ENCODE measurements around the gene GALNS.
"Not testable (repeated sequence)": the region's sequence is repeated elsewhere in the genome, so short reads cannot be mapped to it uniquely, and the experiment has no call there.

Gene GALNS

GRCh38 chr16:88830783-88831182 lies 26.0 kb downstream of the GALNS start:
- peaks cover 32% of the 10 kb centered on the region for H3K36me3 Mint-ChIP-seq
- no peak overlapping the region for H3K27ac Mint-ChIP-seq
- H3K4me3 Mint-ChIP-seq = no peak overlapping the region
- no peaks in the 10 kb centered on the region for H3K4me1 Mint-ChIP-seq
- no peaks in the 10 kb centered on the region for H3K9me3 Mint-ChIP-seq
- ATAC-seq = no peak
- no peaks in the 10 kb centered on the region for H3K27me3 Mint-ChIP-seq

- Mint-ChIP-seq H3K36me3 (peaks cover 31% of the 10 kb centered on the region), H3K4me3 (no peak overlapping the region), H3K9me3 (no peaks in the 10 kb centered on the region), H3K27ac (no peak overlapping the region), H3K4me1 (no peaks in the 10 kb centered on the region), H3K27me3 (no peaks in the 10 kb centered on the region)
- ATAC-seq = no peak
Measured at GRCh38 chr16:88830258-88830657, 26.5 kb downstream of the GALNS start.

- H3K4me3 Mint-ChIP-seq = no peak overlapping the region
- no peak for ATAC-seq
- H3K9me3 Mint-ChIP-seq = no peaks in the 10 kb centered on the region
- H3K27me3 Mint-ChIP-seq = no peaks in the 10 kb centered on the region
- peaks cover 24% of the 10 kb centered on the region for H3K36me3 Mint-ChIP-seq
- no peaks in the 10 kb centered on the region for H3K4me1 Mint-ChIP-seq
- H3K27ac Mint-ChIP-seq = no peak overlapping the region
Measured at GRCh38 chr16:88828711-88829110, 28.0 kb downstream of the GALNS start.

- no peak for ATAC-seq
- Mint-ChIP-seq H3K27ac (no peak overlapping the region), H3K36me3 (peaks cover 27% of the 10 kb centered on the region), H3K4me1 (no peaks in the 10 kb centered on the region), H3K4me3 (no peak overlapping the region), H3K27me3 (no peaks in the 10 kb centered on the region), H3K9me3 (no peaks in the 10 kb centered on the region)
Measured at GRCh38 chr16:88827727-88828126, 29.0 kb downstream of the GALNS start.

- peaks cover 38% of the 10 kb centered on the region for H3K36me3 Mint-ChIP-seq
- no peaks in the 10 kb centered on the region for H3K9me3 Mint-ChIP-seq
- peak; percentile 56 for ATAC-seq
- H3K4me3 Mint-ChIP-seq = no peak overlapping the region
- no peak overlapping the region for H3K27ac Mint-ChIP-seq
- H3K27me3 Mint-ChIP-seq = no peaks in the 10 kb centered on the region
- H3K4me1 Mint-ChIP-seq = no peaks in the 10 kb centered on the region
Measured at GRCh38 chr16:88826070-88826840, 30.5 kb downstream of the GALNS start.

GRCh38 chr16:88825146-88825545 lies 31.6 kb downstream of the GALNS start:
- no peaks in the 10 kb centered on the region for H3K9me3 Mint-ChIP-seq
- H3K4me1 Mint-ChIP-seq = no peaks in the 10 kb centered on the region
- no peaks in the 10 kb centered on the region for H3K27me3 Mint-ChIP-seq
- ATAC-seq = peak; percentile 53
- no peak overlapping the region for H3K4me3 Mint-ChIP-seq
- peaks cover 33% of the 10 kb centered on the region for H3K36me3 Mint-ChIP-seq
- H3K27ac Mint-ChIP-seq = no peak overlapping the region

- no peak overlapping the region for H3K27ac Mint-ChIP-seq
- no peak overlapping the region for H3K4me3 Mint-ChIP-seq
- peaks cover 29% of the 10 kb centered on the region for H3K36me3 Mint-ChIP-seq
- no peaks in the 10 kb centered on the region for H3K27me3 Mint-ChIP-seq
- no peaks in the 10 kb centered on the region for H3K9me3 Mint-ChIP-seq
- H3K4me1 Mint-ChIP-seq = no peaks in the 10 kb centered on the region
- no peak for ATAC-seq
Measured at GRCh38 chr16:88824256-88825077, 32.3 kb downstream of the GALNS start.

- H3K4me3 Mint-ChIP-seq, ATAC-seq, H3K4me1 Mint-ChIP-seq: not testable (repeated sequence)
Measured at GRCh38 chr16:88823646-88824045, 33.1 kb downstream of the GALNS start.

GRCh38 chr16:88822281-88823040 lies 34.3 kb downstream of the GALNS start:
- H3K36me3 Mint-ChIP-seq = peaks cover 22% of the 10 kb centered on the region
- H3K9me3 Mint-ChIP-seq = no peaks in the 10 kb centered on the region
- no peaks in the 10 kb centered on the region for H3K27me3 Mint-ChIP-seq
- H3K4me1 Mint-ChIP-seq = no peaks in the 10 kb centered on the region
- no peak overlapping the region for H3K4me3 Mint-ChIP-seq
- ATAC-seq = no peak
- no peak overlapping the region for H3K27ac Mint-ChIP-seq

More at GRCh38 chr16:88823646-88824045, 33.1 kb downstream of the GALNS start:
- H3K36me3 Mint-ChIP-seq = peaks cover 22% of the 10 kb centered on the region
- H3K27ac Mint-ChIP-seq, H3K9me3 Mint-ChIP-seq, H3K27me3 Mint-ChIP-seq: not testable (repeated sequence)

- Mint-ChIP-seq H3K36me3 (peaks cover 22% of the 10 kb centered on the region), H3K4me1 (no peaks in the 10 kb centered on the region), H3K4me3 (no peak overlapping the region), H3K9me3 (no peaks in the 10 kb centered on the region), H3K27ac (no peak overlapping the region), H3K27me3 (no peaks in the 10 kb centered on the region)
- ATAC-seq = no peak
Measured at GRCh38 chr16:88821168-88821850, 35.4 kb downstream of the GALNS start.

GRCh38 chr16:88820385-88821025 lies 36.2 kb downstream of the GALNS start:
- no peak for ATAC-seq
- Mint-ChIP-seq H3K27me3 (no peaks in the 10 kb centered on the region), H3K4me3 (no peak overlapping the region), H3K4me1 (no peaks in the 10 kb centered on the region), H3K27ac (no peak overlapping the region), H3K36me3 (peaks cover 16% of the 10 kb centered on the region), H3K9me3 (no peaks in the 10 kb centered on the region)

GRCh38 chr16:88819126-88819525 lies 37.6 kb downstream of the GALNS start:
- Mint-ChIP-seq H3K4me3 (no peak overlapping the region), H3K36me3 (peaks cover 16% of the 10 kb centered on the region), H3K27ac (no peak overlapping the region), H3K27me3 (no peaks in the 10 kb centered on the region), H3K9me3 (no peaks in the 10 kb centered on the region), H3K4me1 (no peaks in the 10 kb centered on the region)
- no peak for ATAC-seq

- Mint-ChIP-seq H3K36me3 (peaks cover 16% of the 10 kb centered on the region), H3K4me3 (no peak overlapping the region), H3K27me3 (no peaks in the 10 kb centered on the region), H3K9me3 (no peaks in the 10 kb centered on the region), H3K4me1 (no peaks in the 10 kb centered on the region), H3K27ac (no peak overlapping the region)
- no peak for ATAC-seq
Measured at GRCh38 chr16:88818575-88818874, 38.2 kb downstream of the GALNS start.

GRCh38 chr16:88817785-88818574 lies 38.8 kb downstream of the GALNS start:
- no peaks in the 10 kb centered on the region for H3K27me3 Mint-ChIP-seq
- no peak overlapping the region for H3K27ac Mint-ChIP-seq
- ATAC-seq = no peak
- no peaks in the 10 kb centered on the region for H3K9me3 Mint-ChIP-seq
- H3K36me3 Mint-ChIP-seq = peaks cover 14% of the 10 kb centered on the region
- no peak overlapping the region for H3K4me3 Mint-ChIP-seq
- no peaks in the 10 kb centered on the region for H3K4me1 Mint-ChIP-seq

Data from stimulated activated memory B cell treated with anti-CD40 and anti-IgM and Interleukin-4, amounts not matched to agents 10 μg/mL and 1 μg/mL and 100 μg/mL, for 72 hours (primary cell).